Measurements from ENCODE around the gene NFIA.

DNA sequence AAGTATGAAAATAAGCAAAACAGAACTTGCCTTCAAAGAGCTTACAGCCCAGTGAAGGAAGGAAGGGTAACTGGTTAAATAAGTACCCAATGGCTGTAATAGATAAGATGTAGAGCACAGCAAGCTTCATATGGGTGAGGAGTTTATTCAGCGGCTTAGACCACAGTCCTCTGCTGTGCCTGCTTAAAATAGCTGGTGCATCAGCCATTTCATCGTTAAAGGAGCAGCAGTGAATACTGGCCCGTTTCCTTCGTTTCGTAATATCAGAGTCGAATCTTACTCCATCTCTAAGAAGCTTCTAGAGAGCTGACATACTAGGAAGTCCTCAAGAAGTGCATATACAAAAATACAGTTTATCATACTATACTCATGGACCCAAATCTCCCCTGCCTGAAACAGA is 286.5 kb downstream of the NFIA start:
- TF ChIP-seq, protein P1, sequence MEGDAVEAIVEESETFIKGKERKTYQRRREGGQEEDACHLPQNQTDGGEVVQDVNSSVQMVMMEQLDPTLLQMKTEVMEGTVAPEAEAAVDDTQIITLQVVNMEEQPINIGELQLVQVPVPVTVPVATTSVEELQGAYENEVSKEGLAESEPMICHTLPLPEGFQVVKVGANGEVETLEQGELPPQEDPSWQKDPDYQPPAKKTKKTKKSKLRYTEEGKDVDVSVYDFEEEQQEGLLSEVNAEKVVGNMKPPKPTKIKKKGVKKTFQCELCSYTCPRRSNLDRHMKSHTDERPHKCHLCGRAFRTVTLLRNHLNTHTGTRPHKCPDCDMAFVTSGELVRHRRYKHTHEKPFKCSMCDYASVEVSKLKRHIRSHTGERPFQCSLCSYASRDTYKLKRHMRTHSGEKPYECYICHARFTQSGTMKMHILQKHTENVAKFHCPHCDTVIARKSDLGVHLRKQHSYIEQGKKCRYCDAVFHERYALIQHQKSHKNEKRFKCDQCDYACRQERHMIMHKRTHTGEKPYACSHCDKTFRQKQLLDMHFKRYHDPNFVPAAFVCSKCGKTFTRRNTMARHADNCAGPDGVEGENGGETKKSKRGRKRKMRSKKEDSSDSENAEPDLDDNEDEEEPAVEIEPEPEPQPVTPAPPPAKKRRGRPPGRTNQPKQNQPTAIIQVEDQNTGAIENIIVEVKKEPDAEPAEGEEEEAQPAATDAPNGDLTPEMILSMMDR (IDR thresholded peaks at IDR 0.05) = no peak
- TF ChIP-seq, protein P2, sequence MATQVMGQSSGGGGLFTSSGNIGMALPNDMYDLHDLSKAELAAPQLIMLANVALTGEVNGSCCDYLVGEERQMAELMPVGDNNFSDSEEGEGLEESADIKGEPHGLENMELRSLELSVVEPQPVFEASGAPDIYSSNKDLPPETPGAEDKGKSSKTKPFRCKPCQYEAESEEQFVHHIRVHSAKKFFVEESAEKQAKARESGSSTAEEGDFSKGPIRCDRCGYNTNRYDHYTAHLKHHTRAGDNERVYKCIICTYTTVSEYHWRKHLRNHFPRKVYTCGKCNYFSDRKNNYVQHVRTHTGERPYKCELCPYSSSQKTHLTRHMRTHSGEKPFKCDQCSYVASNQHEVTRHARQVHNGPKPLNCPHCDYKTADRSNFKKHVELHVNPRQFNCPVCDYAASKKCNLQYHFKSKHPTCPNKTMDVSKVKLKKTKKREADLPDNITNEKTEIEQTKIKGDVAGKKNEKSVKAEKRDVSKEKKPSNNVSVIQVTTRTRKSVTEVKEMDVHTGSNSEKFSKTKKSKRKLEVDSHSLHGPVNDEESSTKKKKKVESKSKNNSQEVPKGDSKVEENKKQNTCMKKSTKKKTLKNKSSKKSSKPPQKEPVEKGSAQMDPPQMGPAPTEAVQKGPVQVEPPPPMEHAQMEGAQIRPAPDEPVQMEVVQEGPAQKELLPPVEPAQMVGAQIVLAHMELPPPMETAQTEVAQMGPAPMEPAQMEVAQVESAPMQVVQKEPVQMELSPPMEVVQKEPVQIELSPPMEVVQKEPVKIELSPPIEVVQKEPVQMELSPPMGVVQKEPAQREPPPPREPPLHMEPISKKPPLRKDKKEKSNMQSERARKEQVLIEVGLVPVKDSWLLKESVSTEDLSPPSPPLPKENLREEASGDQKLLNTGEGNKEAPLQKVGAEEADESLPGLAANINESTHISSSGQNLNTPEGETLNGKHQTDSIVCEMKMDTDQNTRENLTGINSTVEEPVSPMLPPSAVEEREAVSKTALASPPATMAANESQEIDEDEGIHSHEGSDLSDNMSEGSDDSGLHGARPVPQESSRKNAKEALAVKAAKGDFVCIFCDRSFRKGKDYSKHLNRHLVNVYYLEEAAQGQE (IDR thresholded peaks at IDR 0.05; ENCODE audit: insufficient read depth in 1 of 2, low read depth in 2 of 2, low read length in 1 of 2) = no peak
- TF ChIP-seq POLR2AphosphoS5 (IDR thresholded peaks at IDR 0.05; ENCODE audit: low read depth, low read length) = no peak

Measured in Panc1 (cell line).